GM12801 (cell line): ENCODE results near the gene KLHL12.

ENCODE experiments used
- CTCF ChIP-seq: IDR thresholded peaks from one replicate; pipeline ENCODE4 v1.5.1; 2011; ENCODE audit warnings: control low read depth; ENCODE audit not compliant: insufficient read length; ENCODE audit errors: extremely low read depth

The KLHL12 gene

GRCh38 chr1:202844259-202844658 is 82.8 kb downstream of the KLHL12 start:
- no peak for TF ChIP-seq CTCF

- TF ChIP-seq CTCF: no peak
These were observed 84.0 kb downstream of the KLHL12 start for GRCh38 chr1:202843081-202843480.
